Panc1 (cell line): ENCODE measurements around the gene PSMB2. TPM values are rescaled to one million over a fixed set of nuclear protein-coding genes. Genes with fewer than 3 reads are reported as not detected.

ENCODE experiments used
- ATAC-seq: fragments of 200-7000 bp; cut with Tn5 transposase; 2 replicates; pipeline ENCODE4 v1.9.1; 2020; ENCODE audit warnings: mild to moderate bottlenecking, moderate library complexity
- BruUV-seq: library from RNA; stranded (reverse); fragments of 400-500 nt; replicated peaks from 2 replicates; lab custom pipeline; 2021; lab: Mats Ljungman, UMichigan
- CTCF ChIA-PET: fragments of 300-600 bp; sonication (Branson Sonifier 250); formaldehyde crosslinking; loops from one replicate; lab custom pipeline; 2022; ENCODE audit warnings: antibody characterized with exemption; lab: Charles Lee
- POLR2A ChIA-PET: fragments of 300-600 bp; sonication (Branson Sonifier 250); formaldehyde crosslinking; loops from one replicate; lab custom pipeline; 2022; ENCODE audit warnings: antibody characterized with exemption; lab: Charles Lee
- DNase-seq: peaks from one replicate; pipeline ENCODE4 v3.0.0-alpha.2; 2010; ENCODE audit warnings: low read depth, low spot score
- H3K27ac ChIP-seq: 2 replicates; pipeline ENCODE4 v1.5.1; 2011; ENCODE audit warnings: mild to moderate bottlenecking, low read length, inconsistent platforms
- H3K27me3 ChIP-seq: fragments of 200-500 bp; sonication (Bioruptor generic); 2 replicates; pipeline ENCODE4 v1.6.0; 2014; ENCODE audit warnings: low read length, inconsistent platforms; ENCODE audit not compliant: control insufficient read depth, insufficient read depth
- H3K36me3 ChIP-seq: fragments of 200-500 bp; sonication (Bioruptor generic); 2 replicates; pipeline ENCODE4 v1.5.1; 2014; ENCODE audit warnings: inconsistent platforms, mild to moderate bottlenecking, low read length, moderate library complexity; ENCODE audit not compliant: control insufficient read depth, insufficient read depth
- H3K4me1 ChIP-seq: 2 replicates; pipeline ENCODE4 v1.5.1; 2011; ENCODE audit warnings: inconsistent platforms, mild to moderate bottlenecking, low read length, moderate library complexity; ENCODE audit not compliant: control insufficient read depth, insufficient read depth
- H3K4me3 ChIP-seq, 2 experiments: 2 replicates each; pipeline ENCODE4 v1.5.1; 2011 to 2012; ENCODE audit warnings: low read depth in 2 of 2, low read length in 2 of 2, mild to moderate bottlenecking in 2 of 2, inconsistent platforms in 1 of 2, moderate library complexity in 1 of 2
- H3K9me3 ChIP-seq: fragments of 200-500 bp; sonication (Bioruptor generic); 2 replicates; pipeline ENCODE4 v1.5.1; 2014; ENCODE audit warnings: low read depth, mild to moderate bottlenecking, inconsistent platforms, low read length, moderate library complexity; ENCODE audit not compliant: control insufficient read depth, insufficient read depth
- CTCF ChIP-seq: fragments of 450-650 bp; IDR thresholded peaks from 2 replicates; pipeline ENCODE4 v1.5.1; 2017; ENCODE audit warnings: mild to moderate bottlenecking
- POLR2AphosphoS5 ChIP-seq: IDR thresholded peaks from 2 replicates; pipeline ENCODE4 v1.6.1; 2012; ENCODE audit warnings: mild to moderate bottlenecking, low read depth, low read length, moderate library complexity
- REST ChIP-seq, 2 experiments: IDR thresholded peaks; 2 replicates each; pipeline ENCODE4 v1.6.1; 2011 to 2012; ENCODE audit warnings: low read depth in 2 of 2, control low read depth in 1 of 2, low read length in 1 of 2, mild to moderate bottlenecking in 1 of 2, moderate library complexity in 1 of 2; ENCODE audit not compliant: insufficient read depth in 1 of 2
- SIN3A ChIP-seq: IDR thresholded peaks from 2 replicates; pipeline ENCODE4 v1.6.1; 2012; ENCODE audit warnings: low read depth, mild to moderate bottlenecking, low read length, moderate library complexity, borderline replicate concordance; ENCODE audit not compliant: insufficient read depth
- TCF7L2 ChIP-seq: IDR thresholded peaks from 2 replicates; pipeline ENCODE4 v1.6.1; 2011; ENCODE audit warnings: mild to moderate bottlenecking, low read depth, low read length, inconsistent platforms
- in situ Hi-C: cut with HindIII; loops from 2 replicates; pipeline ENCODE4 v1.10.0; 2016; ENCODE audit warnings: low sequenced_read_pairs, low pct_unique_long_range_greater_than_20kb
- intact Hi-C: fragments of 100-400 bp; cut with micrococcal nuclease; formaldehyde crosslinking; loops from one replicate; pipeline ENCODE4 v1.10.0; 2022; ENCODE audit not compliant: unreplicated experiment
- total RNA-seq: library from RNA; stranded (reverse); gene quantifications from one replicate; pipeline ENCODE4 v1.2.1, GENCODE V29; 2021; ENCODE audit not compliant: unreplicated experiment

PSMB2 gene
- total RNA-seq, 1 experiment from 2014 or later: 95.0 TPM

DNA sequence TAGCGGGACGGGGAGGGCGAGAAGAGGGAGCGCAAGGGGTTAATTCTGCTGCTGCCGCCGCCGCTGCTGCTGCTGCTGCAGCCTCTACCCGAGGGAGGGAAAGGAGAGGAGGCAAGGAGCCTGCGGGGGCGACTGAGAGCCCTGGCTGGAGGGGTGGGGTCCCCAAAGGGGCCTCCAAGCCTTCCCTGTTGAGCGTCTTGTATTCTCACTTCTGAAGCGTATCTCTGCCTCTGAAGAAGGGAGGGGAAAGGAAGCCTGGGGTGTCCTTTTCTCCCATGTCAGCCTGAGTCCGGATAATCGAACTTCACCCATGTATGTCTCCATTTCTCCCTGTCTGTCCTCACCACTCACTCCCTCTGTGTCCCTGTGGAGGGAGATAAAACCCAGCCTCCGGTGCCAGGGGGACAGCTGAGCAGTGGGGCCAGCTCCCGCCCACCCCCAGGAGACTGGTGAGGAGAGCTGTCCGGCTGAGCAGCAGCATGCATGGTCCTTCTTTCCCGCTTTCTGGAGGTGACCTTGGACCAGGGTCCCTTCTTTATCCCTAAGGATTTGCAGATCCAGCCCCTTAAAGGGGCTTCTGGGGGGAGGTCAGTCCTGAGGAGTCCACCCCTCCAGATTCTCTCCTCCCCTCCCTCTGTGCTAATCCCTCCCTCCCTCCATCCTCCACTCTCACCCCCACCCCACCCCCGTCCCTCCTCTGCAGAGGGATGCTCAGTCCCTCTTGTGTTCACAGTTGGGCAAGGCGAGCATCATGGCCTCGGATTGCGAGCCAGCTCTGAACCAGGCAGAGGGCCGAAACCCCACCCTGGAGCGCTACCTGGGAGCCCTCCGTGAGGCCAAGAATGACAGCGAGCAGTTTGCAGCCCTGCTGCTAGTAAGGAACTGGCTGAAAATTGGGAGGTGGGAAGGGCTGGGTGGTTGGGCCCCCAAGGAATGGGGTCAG, 82.7 kb downstream of the PSMB2 start:
- TF ChIP-seq CTCF: no peak
- TF ChIP-seq TCF7L2: no peak
- no peak for TF ChIP-seq REST (IDR thresholded peaks at IDR 0.05; ENCODE audit: insufficient read depth in 1 of 2, low read depth in 2 of 2, low read length in 1 of 2)
- no peak for TF ChIP-seq SIN3A
- TF ChIP-seq POLR2AphosphoS5: no peak
- Histone ChIP-seq H3K4me1 (peaks cover 32% of the 10 kb centered on the region), H3K9me3 (no peaks in the 10 kb centered on the region), H3K27ac (peak overlapping the region; percentile 94), H3K36me3 (peaks cover 6% of the 10 kb centered on the region; the same call in 1 of the 2 replicates), H3K4me3 (peak overlapping the region; percentile 87 to 97), H3K27me3 (no peaks in the 10 kb centered on the region)
- ChIA-PET CTCF (interaction anchor here (1.4 kb wide), 1 partner anchor 108 kb away, joined by 6 read pairs; no protein-coding TSS in a partner anchor), POLR2A (no interaction called here)
- DNase-seq (no peak), ATAC-seq (no peak)
- in situ Hi-C loops: no loop called here
- BruUV-seq: TSS peak; percentile 71
- intact Hi-C loops: no loop called here

DNA sequence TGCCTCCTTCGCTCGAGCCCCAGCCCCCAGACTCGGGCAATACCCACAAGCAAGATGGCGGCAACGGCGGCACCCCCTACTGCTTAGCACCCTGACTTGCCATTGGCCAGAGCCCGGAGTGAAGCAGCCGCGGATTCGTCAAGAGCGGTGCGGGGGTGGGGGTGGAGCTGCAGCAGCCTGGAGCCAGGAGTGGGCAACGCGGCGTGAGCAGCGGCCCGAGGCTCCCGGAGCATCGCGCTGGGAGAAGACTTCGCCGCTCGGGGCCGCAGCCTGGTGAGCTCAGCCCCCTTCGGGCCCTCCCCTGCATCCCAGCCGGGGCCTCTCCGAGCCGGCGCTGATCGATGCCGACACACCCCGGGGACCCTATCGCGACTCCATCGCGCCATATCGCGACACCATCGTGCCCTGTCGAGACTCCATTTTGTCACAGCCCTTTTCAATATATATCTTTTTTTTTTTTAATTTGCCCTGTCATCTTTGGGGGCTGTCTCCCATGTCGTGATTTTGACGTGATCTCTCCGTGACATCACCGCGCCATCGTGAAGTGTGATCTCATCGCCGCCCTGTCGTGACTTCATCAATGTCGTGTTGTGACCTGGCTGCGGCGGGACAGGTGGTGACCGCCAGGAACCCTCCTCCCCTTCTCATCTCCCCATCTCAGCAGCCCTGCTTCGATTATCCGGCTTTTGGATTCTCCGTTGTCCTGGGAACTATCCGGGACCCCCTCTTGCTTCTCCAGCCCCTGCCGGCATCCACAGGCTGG, 83.5 kb downstream of the PSMB2 start, which contains the start of gene NCDN:
TSS of gene NCDN (plus strand) at position 189 of the 763 bp plus-strand sequence. CDS start at position 581, 392 bp downstream.
- POLR2A ChIA-PET: interaction anchor here (0.5 kb wide), 1 partner anchor 308 kb away, joined by 5 read pairs; no protein-coding TSS in a partner anchor
- BruUV-seq: no TSS peak

More for the DNA sequence above, 83.5 kb downstream of the PSMB2 start, which contains the start of gene NCDN:
- TF ChIP-seq TCF7L2 (no peak), SIN3A (peak; percentile 65; the same call in 1 of the 2 replicates), POLR2AphosphoS5 (0 out of 2 replicates have a peak, but pooled peaks have one; percentile 71), CTCF (no peak), REST (IDR thresholded peaks at IDR 0.05; ENCODE audit: insufficient read depth in 1 of 2, low read depth in 2 of 2, low read length in 1 of 2) (no peak)
- Histone ChIP-seq H3K36me3 (peaks cover 8% of the 10 kb centered on the region; the same call in 1 of the 2 replicates), H3K4me3 (peak within 1 kb of the TSS; percentile 87 to 97), H3K27me3 (no peaks in the 10 kb centered on the region), H3K9me3 (no peaks in the 10 kb centered on the region), H3K4me1 (peaks cover 32% of the 10 kb centered on the region), H3K27ac (peak within 1 kb of the TSS; percentile 94)
- ATAC-seq (peak; percentile 96), DNase-seq (peak; percentile 81)
- CTCF ChIA-PET: interaction anchor here (1.4 kb wide), 1 partner anchor 107 kb away, joined by 6 read pairs; no protein-coding TSS in a partner anchor
- intact Hi-C loops: no loop called here
- in situ Hi-C loops: no loop called here
